ENCODE data around the gene PTPRK.

PTPRK gene

DNA sequence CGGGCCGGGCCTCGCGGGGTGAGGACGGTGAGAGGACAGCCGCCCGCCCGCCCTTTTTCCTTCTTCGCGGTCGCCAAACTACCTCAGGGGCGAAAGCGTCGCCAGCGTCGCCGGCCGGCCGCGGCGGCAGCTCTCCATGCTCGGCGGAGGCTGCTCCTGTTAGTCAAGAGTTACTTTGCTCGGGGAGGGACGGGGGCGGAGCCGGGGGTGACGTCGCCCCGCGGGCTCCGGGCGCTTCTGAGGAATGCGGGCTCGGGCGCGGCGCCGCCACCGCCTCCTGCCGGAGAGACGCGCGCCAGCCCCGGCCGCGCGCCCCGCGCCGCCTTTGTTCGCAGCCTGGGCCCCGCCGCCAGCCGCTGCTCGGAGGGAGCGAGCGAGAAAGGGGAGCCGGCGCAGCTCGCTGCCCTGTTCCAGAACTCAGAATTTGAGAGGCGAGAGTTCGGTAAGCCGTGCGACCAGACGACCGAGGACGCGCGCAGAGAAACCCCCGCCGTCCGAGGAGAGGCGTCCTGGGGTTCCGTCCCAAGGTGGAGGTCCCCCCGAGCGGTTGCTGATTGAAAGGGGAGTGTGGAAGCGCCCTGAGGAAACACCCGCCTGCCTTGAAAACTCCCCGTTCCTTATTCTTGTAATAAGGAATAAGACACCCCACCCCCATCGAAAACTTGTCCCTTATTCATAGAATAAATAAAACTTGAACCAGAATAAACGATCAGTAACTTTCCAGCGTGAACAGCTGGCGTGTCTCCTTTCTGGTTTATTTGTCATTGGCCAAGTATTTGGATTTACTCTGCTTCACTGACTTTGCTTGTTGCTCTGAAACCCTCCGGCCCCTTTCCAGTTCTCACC is at the start of gene PTPRK:
TSS of gene PTPRK (minus strand) at position 164 of the 846 bp plus-strand sequence. CDS start 241 bp downstream, outside the sequence.
- Histone ChIP-seq H3K36me3 (ENCODE audit: insufficient read depth, low read length) (no peaks in the 10 kb centered on the region), H3K9ac (ENCODE audit: low read depth, low read length) (peak within 1 kb of the TSS; percentile 98), H3K9me3 (ENCODE audit: control insufficient read depth, insufficient read depth, low read length) (no peaks in the 10 kb centered on the region), H3K4me1 (ENCODE audit: insufficient read depth, low read length) (peaks cover 8% of the 10 kb centered on the region; the same call in 1 of the 2 replicates)

GRCh38 chr6:128567029-128567428 is 46.6 kb upstream of the PTPRK start:
- Histone ChIP-seq H3K9ac (ENCODE audit: low read depth, low read length) (no peak overlapping the region), H3K4me1 (ENCODE audit: insufficient read depth, low read length) (peaks cover 12% of the 10 kb centered on the region), H3K9me3 (ENCODE audit: control insufficient read depth, insufficient read depth, low read length) (peaks cover 3% of the 10 kb centered on the region; the same call in 1 of the 2 replicates), H3K36me3 (ENCODE audit: insufficient read depth, low read length) (no peaks in the 10 kb centered on the region)

DNA sequence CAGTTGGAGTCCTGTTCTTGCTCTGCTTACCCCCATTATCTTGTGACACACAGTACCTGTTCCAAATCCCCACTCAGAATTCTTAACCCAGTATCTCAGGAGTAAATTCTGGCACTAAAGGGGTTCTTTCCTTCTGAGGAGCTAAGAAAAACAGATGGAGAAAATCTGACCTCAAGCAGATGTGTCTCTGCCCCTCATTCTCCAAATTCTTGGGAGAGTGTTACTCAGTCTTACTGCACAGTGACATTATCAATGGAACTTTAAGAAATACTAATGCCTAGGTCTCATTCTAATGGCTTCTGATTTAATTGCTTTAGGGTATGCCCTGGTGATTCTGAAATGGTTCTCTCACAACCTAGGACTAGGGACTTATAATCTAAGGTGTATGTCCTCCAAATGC is 40.6 kb upstream of the PTPRK start:
- no peaks in the 10 kb centered on the region for H3K4me1 ChIP-seq (ENCODE audit: insufficient read depth, low read length)
- H3K9me3 ChIP-seq (ENCODE audit: control insufficient read depth, insufficient read depth, low read length), result no peaks in the 10 kb centered on the region
- no peaks in the 10 kb centered on the region for H3K36me3 ChIP-seq (ENCODE audit: insufficient read depth, low read length)
- H3K9ac ChIP-seq (ENCODE audit: low read depth, low read length), result no peak overlapping the region

DNA sequence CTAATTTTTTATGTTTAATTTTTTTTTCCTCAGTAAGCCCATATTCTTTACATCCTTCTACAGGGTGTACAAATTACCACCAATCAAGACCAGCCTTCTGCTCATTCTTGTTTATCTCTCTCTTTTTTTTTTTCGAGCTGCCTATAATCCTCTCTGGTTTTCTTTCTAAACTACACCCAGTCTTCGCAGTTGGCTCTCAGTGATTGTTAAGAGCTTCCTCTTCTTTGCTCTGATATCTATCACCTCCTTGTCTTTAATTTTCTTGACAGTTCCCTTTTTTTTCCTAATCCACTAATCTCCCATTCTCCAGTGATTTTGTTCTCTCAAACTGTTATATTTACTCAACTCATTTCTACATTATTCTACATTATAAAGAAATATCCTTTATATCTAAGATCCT is 38.5 kb upstream of the PTPRK start:
- Histone ChIP-seq H3K9ac (ENCODE audit: low read depth, low read length) (no peak overlapping the region), H3K4me1 (ENCODE audit: insufficient read depth, low read length) (no peaks in the 10 kb centered on the region), H3K36me3 (ENCODE audit: insufficient read depth, low read length) (no peaks in the 10 kb centered on the region), H3K9me3 (ENCODE audit: control insufficient read depth, insufficient read depth, low read length) (no peaks in the 10 kb centered on the region)

GRCh38 chr6:128558021-128558420 is 37.6 kb upstream of the PTPRK start:
- no peaks in the 10 kb centered on the region for H3K4me1 ChIP-seq (ENCODE audit: insufficient read depth, low read length)
- H3K9ac ChIP-seq (ENCODE audit: low read depth, low read length), result no peak overlapping the region
- H3K9me3 ChIP-seq (ENCODE audit: control insufficient read depth, insufficient read depth, low read length), result no peaks in the 10 kb centered on the region
- H3K36me3 ChIP-seq (ENCODE audit: insufficient read depth, low read length), result no peaks in the 10 kb centered on the region

DNA sequence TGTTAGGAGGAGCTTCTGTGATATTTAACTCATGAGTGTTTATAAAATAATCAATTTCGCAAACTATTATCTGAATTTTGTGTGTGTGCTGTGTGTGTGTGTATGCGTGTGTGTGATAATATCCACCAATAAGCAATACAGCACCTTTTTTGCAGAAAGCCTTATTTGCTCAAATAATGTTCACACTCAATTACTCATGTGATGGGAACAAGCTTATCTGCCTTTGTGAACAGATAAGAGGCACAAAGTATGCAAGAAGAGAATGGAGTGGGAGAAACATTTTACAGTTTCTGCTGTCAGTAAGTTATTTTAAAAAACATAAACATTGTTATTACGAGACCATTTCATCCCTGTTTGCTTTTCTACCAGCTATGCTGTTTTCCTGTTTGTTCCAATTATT is 36.7 kb upstream of the PTPRK start:
- no peaks in the 10 kb centered on the region for H3K9me3 ChIP-seq (ENCODE audit: control insufficient read depth, insufficient read depth, low read length)
- no peaks in the 10 kb centered on the region for H3K36me3 ChIP-seq (ENCODE audit: insufficient read depth, low read length)
- no peak overlapping the region for H3K9ac ChIP-seq (ENCODE audit: low read depth, low read length)
- H3K4me1 ChIP-seq (ENCODE audit: insufficient read depth, low read length), result no peaks in the 10 kb centered on the region

DNA sequence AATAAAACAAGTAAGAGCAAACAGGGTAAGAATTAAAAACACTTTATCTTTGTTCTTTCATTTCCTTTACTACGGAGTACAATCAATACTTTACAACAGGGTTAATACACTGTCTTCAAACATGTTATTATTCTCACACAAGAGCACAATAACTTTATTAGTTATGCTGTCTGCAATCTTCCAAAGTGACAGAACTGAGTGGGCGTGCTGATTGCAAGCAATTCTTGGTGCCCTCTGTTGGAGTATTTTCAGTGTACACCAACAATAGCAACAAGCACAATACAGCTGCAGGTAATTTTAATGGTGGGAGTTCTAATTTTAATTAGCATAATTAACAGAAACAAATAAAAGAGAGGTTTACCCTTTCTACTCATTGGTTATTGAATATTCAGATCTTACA is 33.9 kb upstream of the PTPRK start:
- no peaks in the 10 kb centered on the region for H3K36me3 ChIP-seq (ENCODE audit: insufficient read depth, low read length)
- H3K9me3 ChIP-seq (ENCODE audit: control insufficient read depth, insufficient read depth, low read length), result no peaks in the 10 kb centered on the region
- no peaks in the 10 kb centered on the region for H3K4me1 ChIP-seq (ENCODE audit: insufficient read depth, low read length)
- H3K9ac ChIP-seq (ENCODE audit: low read depth, low read length), result no peak overlapping the region

DNA sequence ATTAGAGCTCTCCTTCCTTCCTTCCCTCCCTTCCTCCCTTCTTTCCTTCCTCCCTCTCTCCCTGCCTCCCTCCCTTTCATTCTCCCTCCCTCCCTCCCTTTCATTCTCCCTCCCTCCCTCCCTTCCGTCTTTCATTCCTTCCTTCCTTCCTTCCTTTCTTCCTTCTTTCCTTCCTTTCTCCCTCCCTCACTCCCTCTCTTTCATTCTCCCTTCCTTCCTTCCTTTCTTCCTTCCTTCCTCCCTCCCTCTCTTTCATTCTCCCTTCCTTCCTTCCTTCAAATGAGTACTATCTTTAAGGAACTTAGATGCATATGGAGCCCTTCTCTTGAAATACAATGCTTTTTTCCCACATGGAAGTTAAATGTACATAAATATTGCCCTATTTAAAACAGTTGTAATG is 20.9 kb upstream of the PTPRK start:
- no peak overlapping the region for H3K9ac ChIP-seq (ENCODE audit: low read depth, low read length)
- no peaks in the 10 kb centered on the region for H3K9me3 ChIP-seq (ENCODE audit: control insufficient read depth, insufficient read depth, low read length)
- H3K36me3 ChIP-seq (ENCODE audit: insufficient read depth, low read length), result no peaks in the 10 kb centered on the region
- H3K4me1 ChIP-seq (ENCODE audit: insufficient read depth, low read length), result no peaks in the 10 kb centered on the region

DNA sequence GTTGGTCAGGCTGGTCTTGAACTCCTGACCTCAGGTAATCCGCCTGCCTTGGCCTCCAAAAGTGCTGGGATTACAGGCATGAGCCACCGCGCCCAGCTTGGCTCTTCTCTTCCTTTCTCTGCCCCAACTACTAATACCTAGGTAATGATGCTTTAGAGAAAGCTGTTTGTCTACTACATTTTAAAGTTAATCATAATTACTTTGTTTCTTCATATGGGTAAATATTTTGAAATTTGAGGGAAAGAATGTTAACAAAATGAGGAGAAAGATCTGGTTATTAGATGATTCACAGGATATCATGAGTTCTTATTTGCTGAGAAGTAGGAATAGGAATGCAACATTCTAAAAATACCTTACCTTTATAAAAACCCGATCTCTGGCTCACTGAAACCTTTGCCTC is 18.4 kb upstream of the PTPRK start:
- H3K4me1 ChIP-seq (ENCODE audit: insufficient read depth, low read length), result no peaks in the 10 kb centered on the region

GRCh38 chr6:128532827-128533226 is 12.4 kb upstream of the PTPRK start:
- H3K9me3 ChIP-seq (ENCODE audit: control insufficient read depth, insufficient read depth, low read length), result no peaks in the 10 kb centered on the region
- H3K36me3 ChIP-seq (ENCODE audit: insufficient read depth, low read length), result no peaks in the 10 kb centered on the region
- H3K4me1 ChIP-seq (ENCODE audit: insufficient read depth, low read length), result no peaks in the 10 kb centered on the region; the same call in 1 of the 2 replicates
- H3K9ac ChIP-seq (ENCODE audit: low read depth, low read length), result no peak overlapping the region

More for the DNA sequence above, 18.4 kb upstream of the PTPRK start:
- Histone ChIP-seq H3K9me3 (ENCODE audit: control insufficient read depth, insufficient read depth, low read length) (no peaks in the 10 kb centered on the region), H3K9ac (ENCODE audit: low read depth, low read length) (no peak overlapping the region), H3K36me3 (ENCODE audit: insufficient read depth, low read length) (no peaks in the 10 kb centered on the region)

GRCh38 chr6:128532136-128532535 is 11.7 kb upstream of the PTPRK start:
- no peak overlapping the region for H3K9ac ChIP-seq (ENCODE audit: low read depth, low read length)
- H3K9me3 ChIP-seq (ENCODE audit: control insufficient read depth, insufficient read depth, low read length), result no peaks in the 10 kb centered on the region
- H3K4me1 ChIP-seq (ENCODE audit: insufficient read depth, low read length), result peaks cover 3% of the 10 kb centered on the region; the same call in 1 of the 2 replicates

GRCh38 chr6:128531696-128532095 is 11.3 kb upstream of the PTPRK start:
- Histone ChIP-seq H3K9ac (ENCODE audit: low read depth, low read length) (no peak overlapping the region), H3K9me3 (ENCODE audit: control insufficient read depth, insufficient read depth, low read length) (no peaks in the 10 kb centered on the region), H3K4me1 (ENCODE audit: insufficient read depth, low read length) (peaks cover 3% of the 10 kb centered on the region; the same call in 1 of the 2 replicates), H3K36me3 (ENCODE audit: insufficient read depth, low read length) (no peaks in the 10 kb centered on the region)

More at GRCh38 chr6:128532136-128532535, 11.7 kb upstream of the PTPRK start:
- H3K36me3 ChIP-seq (ENCODE audit: insufficient read depth, low read length), result no peaks in the 10 kb centered on the region

DNA sequence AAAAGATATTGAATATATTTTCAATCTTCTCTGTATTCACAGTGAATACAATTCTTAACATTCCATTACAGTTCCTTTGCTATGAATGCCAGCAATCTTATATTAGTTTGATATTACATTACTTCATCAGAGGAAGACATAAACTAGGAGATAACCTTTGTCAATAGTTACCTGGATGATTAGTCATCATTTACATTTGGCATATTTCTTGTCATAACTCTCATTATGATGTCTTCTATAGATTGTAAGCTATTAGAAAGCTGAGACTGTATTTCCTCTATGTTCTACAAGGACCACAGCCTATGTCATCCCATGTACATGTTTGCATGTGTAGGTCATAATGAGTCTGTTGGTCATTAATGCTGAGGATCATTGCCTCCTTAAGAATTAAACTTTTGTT is 7.8 kb upstream of the PTPRK start:
- H3K9ac ChIP-seq (ENCODE audit: low read depth, low read length), result no peak overlapping the region
- H3K4me1 ChIP-seq (ENCODE audit: insufficient read depth, low read length), result 0 out of 2 replicates have a peak, but pooled peaks cover 6% of the 10 kb centered on the region
- H3K9me3 ChIP-seq (ENCODE audit: control insufficient read depth, insufficient read depth, low read length), result no peaks in the 10 kb centered on the region
- no peaks in the 10 kb centered on the region for H3K36me3 ChIP-seq (ENCODE audit: insufficient read depth, low read length)

DNA sequence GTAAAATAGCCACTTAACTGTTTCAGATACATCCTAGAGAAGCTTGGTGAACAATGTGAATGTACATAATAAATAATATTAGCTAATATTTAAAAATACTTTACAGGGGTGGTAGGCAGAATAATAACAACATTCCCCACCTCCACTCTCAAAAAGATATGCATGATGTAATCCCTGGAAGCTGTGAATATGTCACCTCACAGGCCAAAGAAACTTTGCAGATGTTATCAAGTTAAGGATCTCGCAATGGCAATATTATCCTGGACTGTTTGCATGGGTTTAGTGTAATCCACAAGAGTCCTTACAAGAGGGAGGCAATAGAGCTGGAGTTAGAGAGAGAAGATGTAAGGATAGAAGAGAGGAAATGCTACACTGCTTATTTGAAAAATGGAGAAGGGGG is 7.0 kb upstream of the PTPRK start:
- 0 out of 2 replicates have a peak, but pooled peaks cover 6% of the 10 kb centered on the region for H3K4me1 ChIP-seq (ENCODE audit: insufficient read depth, low read length)
- H3K9ac ChIP-seq (ENCODE audit: low read depth, low read length), result no peak overlapping the region
- no peaks in the 10 kb centered on the region for H3K9me3 ChIP-seq (ENCODE audit: control insufficient read depth, insufficient read depth, low read length)
- no peaks in the 10 kb centered on the region for H3K36me3 ChIP-seq (ENCODE audit: insufficient read depth, low read length)
